Epithelial cell of alveolus of lung (primary cell): Measurements from ENCODE around the gene SLC29A4. TPM values are rescaled to one million over a fixed set of nuclear protein-coding genes. Genes with fewer than 3 reads are reported as not detected.

ENCODE experiments used
- total RNA-seq: library from RNA; depleted of rRNA; stranded (reverse); fragments of >200 nt; gene quantifications from 2 replicates; pipeline ENCODE4 v1.2.1, GENCODE V29; 2015

SLC29A4 gene, protein sequence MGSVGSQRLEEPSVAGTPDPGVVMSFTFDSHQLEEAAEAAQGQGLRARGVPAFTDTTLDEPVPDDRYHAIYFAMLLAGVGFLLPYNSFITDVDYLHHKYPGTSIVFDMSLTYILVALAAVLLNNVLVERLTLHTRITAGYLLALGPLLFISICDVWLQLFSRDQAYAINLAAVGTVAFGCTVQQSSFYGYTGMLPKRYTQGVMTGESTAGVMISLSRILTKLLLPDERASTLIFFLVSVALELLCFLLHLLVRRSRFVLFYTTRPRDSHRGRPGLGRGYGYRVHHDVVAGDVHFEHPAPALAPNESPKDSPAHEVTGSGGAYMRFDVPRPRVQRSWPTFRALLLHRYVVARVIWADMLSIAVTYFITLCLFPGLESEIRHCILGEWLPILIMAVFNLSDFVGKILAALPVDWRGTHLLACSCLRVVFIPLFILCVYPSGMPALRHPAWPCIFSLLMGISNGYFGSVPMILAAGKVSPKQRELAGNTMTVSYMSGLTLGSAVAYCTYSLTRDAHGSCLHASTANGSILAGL
- total RNA-seq, result 7.4 and 12.4 TPM in 2 replicates

GRCh38 chr7:5282543-5283316 lies at the start of gene SLC29A4:
Gene SLC29A4, plus strand, starts transcription at chr7:5282943. Its CDS starts 4,874 bp downstream, at chr7:5287817.

Other genes starting within 250 kb of the SLC29A4 start
- 4.0 and 10.9 TPM in 2 replicates for gene RBAK, start 237.1 kb upstream of the SLC29A4 start, total RNA-seq
- 55.9 and 61.5 TPM in 2 replicates for gene WIPI2, start 92.7 kb upstream of the SLC29A4 start, total RNA-seq
- 33.2 and 51.3 TPM in 2 replicates for gene TNRC18, start 140.9 kb downstream of the SLC29A4 start, total RNA-seq
- gene FBXL18, start 230.9 kb downstream of the SLC29A4 start, total RNA-seq, result 10.7 and 12.4 TPM in 2 replicates
- gene ACTB, start 247.7 kb downstream of the SLC29A4 start, total RNA-seq, result 3,146 and 5,249 TPM in 2 replicates